ENCODE results near the gene CAMK2A. TPM values are rescaled to one million over a fixed set of nuclear protein-coding genes. Genes with fewer than 3 reads are reported as not detected.

The CAMK2A gene
- total and polyA plus RNA-seq, 2 experiments from 2014 or later: 0.43 TPM; not detected in 1

GRCh38 chr5:150288791-150289190 is 782 bp downstream of the CAMK2A start:
- Histone ChIP-seq H3K4me2 (ENCODE audit: unreplicated experiment) (no peak overlapping the region), H3K4me1 (ENCODE audit: insufficient read depth) (peaks cover 16% of the 10 kb centered on the region), H3K27me3 (replicated peaks; ENCODE audit: insufficient read depth) (no peaks in the 10 kb centered on the region), H3K9me3 (ENCODE audit: low read depth) (no peaks in the 10 kb centered on the region), H3K9me2 (ENCODE audit: insufficient read depth) (no peaks in the 10 kb centered on the region), H3K27ac (no peak overlapping the region), H3F3A (ENCODE audit: insufficient read depth) (peaks cover 6% of the 10 kb centered on the region; the same call in 1 of the 2 replicates), H3K36me3 (ENCODE audit: low read depth) (no peaks in the 10 kb centered on the region), H3K4me3 (no peak overlapping the region), H3K79me2 (ENCODE audit: insufficient read depth) (no peaks in the 10 kb centered on the region), H3K9ac (no peak overlapping the region), H2AFZ (no peak overlapping the region), H4K20me1 (ENCODE audit: insufficient read depth) (no peaks in the 10 kb centered on the region)
- TF ChIP-seq EZH2phosphoT487 (IDR thresholded peaks at IDR 0.05; ENCODE audit: insufficient read depth, low read depth): no peak
- no peak for TF ChIP-seq EZH2 (IDR thresholded peaks at IDR 0.05; ENCODE audit: insufficient read depth, poor library complexity, severe bottlenecking)
- in situ Hi-C loops (cut with MboI): no loop called here
- DNase-seq: no peak
- 75 to 80% methylated on average over 6 of the region's 6 CpGs for WGBS, 2 experiments (ENCODE audit: low coverage in 1 of 2, low lambda C conversion rate in 2 of 2, missing lambda C conversion rate in 2 of 2)

- no peak for TF ChIP-seq EZH2 (IDR thresholded peaks at IDR 0.05; ENCODE audit: insufficient read depth, poor library complexity, severe bottlenecking)
- TF ChIP-seq EZH2phosphoT487 (IDR thresholded peaks at IDR 0.05; ENCODE audit: insufficient read depth, low read depth): no peak
- no peaks in the 10 kb centered on the region for H3K79me2 ChIP-seq (ENCODE audit: insufficient read depth)
- peaks cover 16% of the 10 kb centered on the region for H3K4me1 ChIP-seq (ENCODE audit: insufficient read depth)
- DNase-seq: no peak
- no peak overlapping the region for H3K9ac ChIP-seq
- no peaks in the 10 kb centered on the region for H3K27me3 ChIP-seq (replicated peaks; ENCODE audit: insufficient read depth)
- H3K9me2 ChIP-seq (ENCODE audit: insufficient read depth): no peaks in the 10 kb centered on the region
- no peak overlapping the region for H2AFZ ChIP-seq
- H3F3A ChIP-seq (ENCODE audit: insufficient read depth): peaks cover 6% of the 10 kb centered on the region; the same call in 1 of the 2 replicates
- in situ Hi-C loops (cut with MboI): no loop called here
- WGBS, 2 experiments (ENCODE audit: low coverage in 1 of 2, low lambda C conversion rate in 2 of 2, missing lambda C conversion rate in 2 of 2): 83 to 86% methylated on average over 4 of the region's 4 CpGs
- no peak overlapping the region for H3K4me3 ChIP-seq
- no peaks in the 10 kb centered on the region for H4K20me1 ChIP-seq (ENCODE audit: insufficient read depth)
- no peaks in the 10 kb centered on the region for H3K36me3 ChIP-seq (ENCODE audit: low read depth)
- no peak overlapping the region for H3K4me2 ChIP-seq (ENCODE audit: unreplicated experiment)
- no peak overlapping the region for H3K27ac ChIP-seq
- no peaks in the 10 kb centered on the region for H3K9me3 ChIP-seq (ENCODE audit: low read depth)
Observed at GRCh38 chr5:150288361-150288760, 1.2 kb downstream of the CAMK2A start.

GRCh38 chr5:150286820-150287219 is 2.8 kb downstream of the CAMK2A start:
- H3K9me3 ChIP-seq (ENCODE audit: low read depth): no peaks in the 10 kb centered on the region
- no peak overlapping the region for H2AFZ ChIP-seq
- no peak for TF ChIP-seq EZH2phosphoT487 (IDR thresholded peaks at IDR 0.05; ENCODE audit: insufficient read depth, low read depth)
- no peak for TF ChIP-seq EZH2 (IDR thresholded peaks at IDR 0.05; ENCODE audit: insufficient read depth, poor library complexity, severe bottlenecking)
- no peak for DNase-seq
- H4K20me1 ChIP-seq (ENCODE audit: insufficient read depth): no peaks in the 10 kb centered on the region
- peaks cover 16% of the 10 kb centered on the region for H3K4me1 ChIP-seq (ENCODE audit: insufficient read depth)
- no peaks in the 10 kb centered on the region for H3K36me3 ChIP-seq (ENCODE audit: low read depth)
- H3K4me3 ChIP-seq: no peak overlapping the region
- no peaks in the 10 kb centered on the region for H3K79me2 ChIP-seq (ENCODE audit: insufficient read depth)
- 81 to 84% methylated on average over 5 of the region's 5 CpGs for whole genome bisulfite sequencing, 2 experiments (ENCODE audit: low coverage in 1 of 2, low lambda C conversion rate in 2 of 2, missing lambda C conversion rate in 2 of 2)
- no peak overlapping the region for H3K4me2 ChIP-seq (ENCODE audit: unreplicated experiment)
- H3K9me2 ChIP-seq (ENCODE audit: insufficient read depth): no peaks in the 10 kb centered on the region
- H3K27ac ChIP-seq: no peak overlapping the region
- in situ Hi-C loops (cut with MboI): no loop called here
- H3K27me3 ChIP-seq (replicated peaks; ENCODE audit: insufficient read depth): no peaks in the 10 kb centered on the region
- H3K9ac ChIP-seq: no peak overlapping the region
- peaks cover 6% of the 10 kb centered on the region; the same call in 1 of the 2 replicates for H3F3A ChIP-seq (ENCODE audit: insufficient read depth)

- Histone ChIP-seq H3K27me3 (replicated peaks; ENCODE audit: insufficient read depth) (no peaks in the 10 kb centered on the region), H3K9ac (no peak overlapping the region), H3K4me3 (no peak overlapping the region), H3K36me3 (ENCODE audit: low read depth) (no peaks in the 10 kb centered on the region), H3K27ac (no peak overlapping the region), H3K9me2 (ENCODE audit: insufficient read depth) (no peaks in the 10 kb centered on the region), H3F3A (ENCODE audit: insufficient read depth) (peaks cover 6% of the 10 kb centered on the region; the same call in 1 of the 2 replicates), H3K79me2 (ENCODE audit: insufficient read depth) (no peaks in the 10 kb centered on the region), H3K9me3 (ENCODE audit: low read depth) (no peaks in the 10 kb centered on the region), H4K20me1 (ENCODE audit: insufficient read depth) (no peaks in the 10 kb centered on the region), H3K4me1 (ENCODE audit: insufficient read depth) (peaks cover 16% of the 10 kb centered on the region), H3K4me2 (ENCODE audit: unreplicated experiment) (no peak overlapping the region), H2AFZ (no peak overlapping the region)
- TF ChIP-seq EZH2 (IDR thresholded peaks at IDR 0.05; ENCODE audit: insufficient read depth, poor library complexity, severe bottlenecking): no peak
- TF ChIP-seq EZH2phosphoT487 (IDR thresholded peaks at IDR 0.05; ENCODE audit: insufficient read depth, low read depth): no peak
- in situ Hi-C loops (cut with MboI): no loop called here
- WGBS, 2 experiments (ENCODE audit: low coverage in 1 of 2, low lambda C conversion rate in 2 of 2, missing lambda C conversion rate in 2 of 2): 65 to 72% methylated on average over 7 of the region's 7 CpGs
- peak; percentile 79 for DNase-seq
Observed at GRCh38 chr5:150285114-150285513, 4.5 kb downstream of the CAMK2A start.

GRCh38 chr5:150284311-150284710 is 5.3 kb downstream of the CAMK2A start:
- Histone ChIP-seq H2AFZ (no peak overlapping the region), H3K27ac (no peak overlapping the region), H3K79me2 (ENCODE audit: insufficient read depth) (no peaks in the 10 kb centered on the region), H3K9me3 (ENCODE audit: low read depth) (no peaks in the 10 kb centered on the region), H3K9ac (no peak overlapping the region), H3K27me3 (replicated peaks; ENCODE audit: insufficient read depth) (no peaks in the 10 kb centered on the region), H3K9me2 (ENCODE audit: insufficient read depth) (no peaks in the 10 kb centered on the region), H4K20me1 (ENCODE audit: insufficient read depth) (no peaks in the 10 kb centered on the region), H3F3A (ENCODE audit: insufficient read depth) (peaks cover 7% of the 10 kb centered on the region; the same call in 1 of the 2 replicates), H3K4me2 (ENCODE audit: unreplicated experiment) (no peak overlapping the region), H3K4me3 (no peak overlapping the region), H3K36me3 (ENCODE audit: low read depth) (no peaks in the 10 kb centered on the region), H3K4me1 (ENCODE audit: insufficient read depth) (peaks cover 18% of the 10 kb centered on the region)
- WGBS, 2 experiments (ENCODE audit: low coverage in 1 of 2, low lambda C conversion rate in 2 of 2, missing lambda C conversion rate in 2 of 2): 27 to 50% methylated on average over 8 to 13 of the region's 13 CpGs
- TF ChIP-seq EZH2phosphoT487 (IDR thresholded peaks at IDR 0.05; ENCODE audit: insufficient read depth, low read depth): no peak
- in situ Hi-C loops (cut with MboI): no loop called here
- no peak for DNase-seq
